HS-5 (cell line): ENCODE measurements around the gene CMTM2.
"Not testable (repeated sequence)": the region's sequence is repeated elsewhere in the genome, so short reads cannot be mapped to it uniquely, and the experiment has no call there.

ENCODE experiments used
- DNase-seq: peaks from one replicate; pipeline ENCODE4 v3.0.0-alpha.2; 2012; ENCODE audit warnings: low read depth

CMTM2 gene

DNA sequence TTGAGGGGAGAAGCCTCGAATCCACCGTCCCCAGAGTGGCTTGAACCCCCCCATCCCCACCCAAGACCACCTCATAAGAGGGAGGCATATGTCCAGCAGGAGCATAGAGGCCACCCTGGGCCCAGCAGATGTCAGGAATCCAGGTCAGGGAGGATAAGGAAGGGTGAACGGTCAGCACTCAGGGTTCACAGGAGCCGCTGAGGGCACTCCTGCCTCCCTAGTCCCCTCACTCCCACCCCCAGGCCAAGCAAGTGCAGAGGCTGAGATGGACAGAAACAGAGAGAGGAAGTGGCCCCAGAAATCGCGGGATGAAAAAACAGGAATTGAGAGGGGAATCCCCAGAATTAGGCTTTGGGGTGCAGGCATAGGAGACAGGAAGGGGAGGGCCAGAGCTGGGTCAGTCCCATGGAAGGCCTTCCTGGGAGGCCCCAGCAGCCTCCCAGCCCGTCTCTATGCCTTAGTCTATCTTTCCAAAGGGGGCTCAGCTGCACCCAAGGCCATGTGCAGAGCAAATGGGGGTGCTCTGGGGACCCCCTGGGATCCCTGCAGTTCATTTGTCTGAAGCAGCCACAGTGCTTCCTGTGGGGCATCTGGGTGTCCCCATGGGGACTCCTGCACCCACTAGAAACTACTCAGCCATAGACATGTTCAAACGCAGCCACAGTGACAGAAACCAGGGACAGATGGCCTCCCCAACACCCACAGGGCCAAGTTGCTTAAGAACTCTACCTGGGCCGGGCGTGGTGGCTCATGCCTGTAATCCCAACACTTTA lies 26.9 kb downstream of the CMTM2 start:
- DNase-seq, result no peak

DNA sequence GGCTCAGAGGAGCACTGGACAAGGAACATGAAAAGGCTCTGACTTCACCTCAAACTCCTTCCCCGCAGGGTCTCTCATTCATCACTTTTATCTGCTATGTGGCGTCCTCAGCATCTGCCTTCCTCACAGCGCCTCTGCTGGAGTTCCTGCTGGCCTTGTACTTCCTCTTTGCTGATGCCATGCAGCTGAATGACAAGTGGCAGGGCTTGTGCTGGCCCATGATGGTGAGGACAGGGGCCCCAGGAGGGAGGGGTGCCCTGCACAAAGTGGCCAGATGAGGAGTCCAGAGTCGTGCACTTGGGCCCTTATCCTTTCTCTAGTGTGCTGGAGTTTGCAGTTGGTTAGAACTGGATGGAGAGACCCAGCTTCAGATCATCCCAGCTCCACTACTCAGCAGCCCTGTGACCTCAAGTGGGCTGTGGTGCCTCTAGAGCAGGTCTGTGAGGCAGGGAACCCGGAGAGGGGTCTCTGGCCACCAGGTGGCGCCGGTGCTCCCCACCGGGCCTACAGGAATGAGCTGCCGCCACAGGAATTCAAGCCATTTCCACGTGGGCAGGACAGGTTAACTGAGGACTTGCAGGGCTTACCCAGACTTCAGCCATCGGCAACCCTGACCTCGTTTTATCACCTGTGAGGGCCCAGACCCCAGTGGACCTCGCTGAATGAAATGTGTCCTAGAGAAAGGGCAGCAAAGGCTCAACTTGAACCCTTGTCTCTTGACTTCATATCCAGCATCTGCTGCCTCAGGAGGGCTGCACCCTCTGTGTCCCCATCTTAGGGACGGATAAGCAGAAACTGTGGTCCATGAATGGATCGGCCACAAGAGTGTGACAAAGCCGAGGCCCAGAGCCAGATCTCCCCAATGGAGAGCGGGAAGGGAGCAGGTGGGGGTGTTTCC lies 29.2 kb downstream of the CMTM2 start:
- peak; percentile 68 for DNase-seq

DNA sequence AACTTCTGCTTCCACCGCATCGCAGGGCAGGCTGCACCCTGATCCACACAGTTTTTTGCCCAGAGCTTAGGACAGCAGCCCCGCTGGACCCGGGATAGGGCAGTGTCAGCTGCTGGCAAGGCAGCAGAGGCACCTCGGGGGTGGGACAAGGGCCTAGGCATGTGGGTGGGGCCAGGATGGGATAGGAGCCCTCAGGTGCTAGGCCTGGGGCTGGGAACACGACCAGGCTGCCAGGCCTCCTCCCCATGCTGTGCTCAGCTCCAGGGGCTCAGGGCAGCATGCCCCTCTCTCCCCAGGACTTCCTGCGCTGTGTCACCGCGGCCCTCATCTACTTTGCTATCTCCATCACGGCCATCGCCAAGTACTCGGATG lies 29.9 kb downstream of the CMTM2 start:
- no peak for DNase-seq

GRCh38 chr16:66610111-66610820 lies 31.0 kb downstream of the CMTM2 start:
- DNase-seq, result no peak

GRCh38 chr16:66611911-66612310 lies 32.6 kb downstream of the CMTM2 start:
- not testable (repeated sequence) for DNase-seq

- DNase-seq, result no peak
Observed at GRCh38 chr16:66612422-66612821, 33.2 kb downstream of the CMTM2 start.

DNA sequence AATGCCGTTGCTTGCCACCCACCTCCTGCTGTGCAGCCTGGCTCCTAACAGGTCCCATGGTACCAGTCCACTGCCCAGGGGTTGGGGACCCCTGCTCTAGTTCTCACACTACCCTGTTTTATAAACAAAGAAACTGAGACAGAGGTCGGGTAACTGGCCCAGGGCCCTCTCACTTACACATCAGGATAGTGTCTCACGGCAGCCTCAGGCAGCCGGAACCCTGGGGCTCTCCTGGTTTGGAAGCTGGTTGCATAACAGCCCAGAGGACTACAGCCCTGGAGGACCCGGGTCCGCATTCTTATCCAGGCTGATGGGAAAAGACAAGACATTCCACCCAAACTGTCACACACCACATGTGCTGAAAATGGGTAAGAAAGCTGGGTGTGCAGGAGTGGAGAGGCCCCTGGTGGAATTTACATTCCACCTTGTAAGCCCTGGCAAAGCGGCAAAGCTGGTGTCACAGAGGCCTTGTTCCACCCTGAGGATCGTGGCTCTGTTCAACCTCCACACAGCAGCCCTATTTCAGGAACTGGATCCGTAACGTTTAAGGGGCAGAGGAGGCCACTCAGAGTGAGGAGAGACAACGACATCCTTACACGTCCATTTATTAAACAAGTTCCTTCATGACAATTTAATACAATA lies 35.0 kb downstream of the CMTM2 start:
- no peak for DNase-seq

GRCh38 chr16:66616169-66616568 lies 36.9 kb downstream of the CMTM2 start:
- DNase-seq, result no peak

DNA sequence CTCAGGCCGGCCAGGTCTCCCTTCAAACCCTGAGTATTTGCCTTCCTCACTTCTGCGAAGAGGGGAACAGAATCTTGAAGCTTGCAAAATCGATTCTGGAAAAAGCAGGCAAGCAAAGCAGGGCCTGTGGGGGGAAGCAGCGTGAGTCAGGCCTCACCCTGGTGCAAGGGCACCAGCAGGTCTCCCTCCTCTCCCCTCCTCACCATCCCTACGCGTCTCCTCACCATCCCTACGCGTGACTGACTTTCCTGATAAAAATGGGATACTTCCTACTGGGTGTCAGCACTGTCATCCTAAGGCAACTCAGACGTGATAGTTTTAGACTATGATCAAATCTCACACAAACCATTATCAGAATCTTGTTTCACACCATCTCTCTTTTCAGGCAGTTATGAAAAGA lies 37.3 kb downstream of the CMTM2 start:
- no peak for DNase-seq

GRCh38 chr16:66617010-66617434 lies 37.8 kb downstream of the CMTM2 start:
- DNase-seq, result no peak

DNA sequence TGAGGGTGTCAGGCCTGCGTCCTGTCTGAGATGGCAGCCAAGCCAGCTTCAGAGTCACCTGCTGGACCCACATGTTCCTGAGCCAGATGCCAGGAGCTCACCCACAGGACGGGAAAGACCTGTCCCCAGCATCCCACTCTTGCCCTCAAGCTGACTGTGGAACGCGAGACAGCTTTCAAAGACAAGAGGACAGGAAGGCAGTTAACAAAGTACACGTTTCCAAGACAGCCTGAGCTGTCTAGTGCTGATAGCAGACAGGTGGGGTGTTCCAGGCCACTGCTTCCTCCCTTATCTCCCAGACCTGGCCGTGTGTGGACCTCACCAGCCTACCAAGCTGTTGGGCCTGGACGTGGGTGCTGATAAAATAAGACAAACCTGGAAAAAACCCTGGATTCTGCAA lies 38.5 kb downstream of the CMTM2 start:
- DNase-seq, result no peak

GRCh38 chr16:66618588-66619375 lies 39.5 kb downstream of the CMTM2 start:
- peak; percentile 93 for DNase-seq

- DNase-seq, result no peak
Observed at GRCh38 chr16:66619534-66620428, 40.5 kb downstream of the CMTM2 start.

DNA sequence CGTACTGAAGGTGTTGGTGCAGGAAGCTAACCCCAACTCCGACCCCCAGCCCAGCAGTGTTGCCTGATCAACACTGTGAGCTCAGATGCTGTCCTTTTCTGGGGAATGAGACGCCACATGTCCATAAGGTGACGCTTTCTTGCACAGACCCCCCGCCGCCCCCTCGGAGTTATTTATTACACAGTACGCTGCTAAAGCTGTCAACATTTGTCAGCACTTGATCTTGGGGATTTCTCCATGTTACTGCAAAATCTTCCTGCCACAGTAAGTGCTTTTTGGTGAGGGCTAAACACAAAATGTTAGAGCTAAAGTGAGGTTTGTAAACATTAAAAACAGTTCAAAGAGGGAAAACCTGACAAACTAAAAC lies 41.1 kb downstream of the CMTM2 start:
- no peak for DNase-seq

- DNase-seq, result no peak
Observed at GRCh38 chr16:66621973-66622372, 42.7 kb downstream of the CMTM2 start.

DNA sequence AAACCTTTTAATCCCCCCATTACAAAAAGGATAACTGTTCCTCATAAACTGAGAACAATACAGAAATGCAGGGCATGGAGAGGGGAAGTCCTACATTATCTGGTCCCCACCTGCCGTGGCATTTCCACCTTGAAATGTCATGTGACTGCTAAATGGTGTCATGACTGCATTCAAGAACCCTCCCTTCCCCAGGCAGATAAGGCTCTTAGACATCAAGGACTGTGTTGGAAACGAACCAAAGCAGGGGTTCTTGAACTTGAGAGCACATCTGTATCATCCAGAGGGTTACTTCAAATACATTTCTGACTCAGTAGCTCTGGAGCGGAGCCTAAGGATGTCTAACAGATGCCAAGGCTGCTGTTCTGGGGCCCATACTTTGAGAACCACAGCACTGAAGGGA lies 43.6 kb downstream of the CMTM2 start:
- no peak for DNase-seq

DNA sequence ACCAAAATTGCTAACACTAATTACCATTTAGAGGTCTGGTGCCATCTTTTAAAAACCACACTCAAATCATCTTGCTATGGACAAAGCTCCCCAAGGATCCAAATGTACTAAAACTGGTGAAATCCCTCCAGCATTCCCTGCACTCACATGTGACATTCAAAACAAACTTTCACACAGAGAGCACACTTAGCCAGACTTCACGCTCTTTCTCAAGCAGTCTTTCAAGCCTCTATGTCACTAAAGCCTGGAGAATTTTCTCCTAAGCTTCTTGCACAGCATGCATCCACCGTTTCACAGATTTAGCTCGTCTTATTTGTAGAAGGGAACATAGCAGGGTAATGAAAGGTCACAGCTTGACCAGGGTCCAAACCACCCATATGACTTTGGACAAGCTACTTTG lies 44.5 kb downstream of the CMTM2 start:
- DNase-seq, result no peak

DNA sequence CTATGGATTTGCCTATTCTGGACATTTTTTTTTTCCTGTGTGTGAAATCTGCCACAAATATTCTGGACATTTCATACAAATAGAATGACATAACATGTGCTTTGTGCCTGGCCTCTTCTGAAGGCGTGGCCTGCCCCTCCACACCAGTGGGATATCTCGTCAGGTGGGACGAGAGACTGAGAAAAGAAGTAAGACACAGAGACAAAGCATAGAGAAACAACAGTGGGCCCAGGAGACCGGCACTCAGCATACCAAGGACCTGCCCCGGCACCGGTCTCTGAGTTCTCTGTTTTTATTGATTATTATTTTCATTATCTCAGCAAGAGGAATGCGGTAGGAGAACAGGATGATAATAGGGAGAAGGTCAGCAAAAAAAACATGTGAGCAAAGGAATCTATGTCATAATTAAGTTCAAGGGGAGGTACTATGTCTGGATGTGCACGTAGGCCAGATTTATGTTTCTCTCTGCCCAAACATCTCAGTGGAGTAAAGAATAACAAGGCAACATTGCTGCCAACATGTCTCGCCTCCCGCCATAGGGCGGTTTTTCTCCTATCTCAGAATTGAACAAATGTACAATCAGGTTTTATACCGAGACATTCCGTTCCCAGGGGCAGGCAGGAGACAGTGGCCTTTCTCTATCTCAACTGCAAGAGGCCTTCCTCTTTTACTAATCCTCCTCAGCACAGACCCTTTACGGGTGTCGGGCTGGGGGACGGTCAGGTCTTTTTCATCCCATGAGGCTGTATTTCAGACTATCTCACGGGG lies 48.5 kb downstream of the CMTM2 start:
- DNase-seq, result not testable (repeated sequence)

DNA sequence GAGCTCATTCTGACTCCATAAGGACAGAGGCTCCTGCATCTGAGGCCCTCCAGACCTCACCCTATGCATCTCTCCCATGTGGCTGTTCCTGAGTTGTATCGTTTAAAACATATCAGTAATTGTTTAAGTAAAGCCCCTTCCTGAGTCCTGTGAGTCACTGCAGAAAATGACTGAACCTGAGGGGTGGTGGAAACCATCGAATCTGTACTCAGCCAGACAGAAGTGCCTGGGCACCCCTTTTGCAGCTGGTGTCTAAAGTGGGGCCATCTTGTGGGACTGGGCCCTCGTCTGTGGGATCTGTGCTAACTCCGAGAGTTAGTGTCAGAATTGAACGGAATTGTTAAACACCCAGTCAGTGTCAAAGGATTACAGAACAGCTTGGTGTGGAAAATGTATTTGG lies 50.6 kb downstream of the CMTM2 start:
- DNase-seq, result no peak
